ENCODE results near the gene CFAP57.

DNA sequence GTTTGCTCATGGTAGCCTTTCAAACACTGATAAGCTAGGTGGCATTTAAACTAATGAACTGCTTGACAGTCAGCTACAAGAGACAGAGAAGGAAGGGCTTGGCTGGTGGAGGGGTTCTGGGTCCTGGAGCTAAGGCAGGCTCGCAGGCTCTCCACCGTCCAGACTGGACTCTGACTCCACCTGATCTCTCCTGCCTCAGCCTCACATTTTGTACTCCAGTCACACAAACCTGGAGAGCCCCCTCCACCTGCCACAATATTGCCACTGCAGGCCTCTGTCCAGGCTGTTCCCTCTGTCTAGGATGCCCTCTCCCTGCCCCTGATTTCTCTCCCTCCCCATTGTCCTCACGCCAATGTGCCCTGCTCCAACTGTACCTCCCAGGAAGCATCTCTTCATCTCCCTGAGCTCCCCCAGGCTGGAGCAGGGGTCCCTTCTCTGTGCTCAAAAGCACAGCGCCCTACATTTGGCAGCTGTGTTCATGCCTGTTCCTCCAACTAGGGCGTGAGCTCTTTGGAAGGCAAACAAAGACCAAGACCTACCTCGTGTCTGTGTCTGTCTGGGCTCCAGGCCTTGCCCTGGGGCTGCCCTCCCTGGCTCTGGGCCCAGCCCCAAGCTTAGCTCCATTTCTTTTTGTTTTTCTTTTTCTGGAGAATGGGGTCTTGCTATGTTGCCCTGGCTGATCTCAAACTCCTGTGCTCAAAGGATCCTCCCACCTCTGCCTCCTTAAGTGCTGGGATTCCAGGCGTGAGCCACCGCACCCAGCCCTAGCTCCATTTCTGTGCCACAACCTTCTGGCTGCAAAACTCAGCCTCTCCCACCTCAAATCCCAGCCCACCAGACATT lies 131.6 kb downstream of the CFAP57 start:
- TF ChIP-seq, protein P1, sequence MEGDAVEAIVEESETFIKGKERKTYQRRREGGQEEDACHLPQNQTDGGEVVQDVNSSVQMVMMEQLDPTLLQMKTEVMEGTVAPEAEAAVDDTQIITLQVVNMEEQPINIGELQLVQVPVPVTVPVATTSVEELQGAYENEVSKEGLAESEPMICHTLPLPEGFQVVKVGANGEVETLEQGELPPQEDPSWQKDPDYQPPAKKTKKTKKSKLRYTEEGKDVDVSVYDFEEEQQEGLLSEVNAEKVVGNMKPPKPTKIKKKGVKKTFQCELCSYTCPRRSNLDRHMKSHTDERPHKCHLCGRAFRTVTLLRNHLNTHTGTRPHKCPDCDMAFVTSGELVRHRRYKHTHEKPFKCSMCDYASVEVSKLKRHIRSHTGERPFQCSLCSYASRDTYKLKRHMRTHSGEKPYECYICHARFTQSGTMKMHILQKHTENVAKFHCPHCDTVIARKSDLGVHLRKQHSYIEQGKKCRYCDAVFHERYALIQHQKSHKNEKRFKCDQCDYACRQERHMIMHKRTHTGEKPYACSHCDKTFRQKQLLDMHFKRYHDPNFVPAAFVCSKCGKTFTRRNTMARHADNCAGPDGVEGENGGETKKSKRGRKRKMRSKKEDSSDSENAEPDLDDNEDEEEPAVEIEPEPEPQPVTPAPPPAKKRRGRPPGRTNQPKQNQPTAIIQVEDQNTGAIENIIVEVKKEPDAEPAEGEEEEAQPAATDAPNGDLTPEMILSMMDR (IDR thresholded peaks at IDR 0.05; ENCODE audit: control extremely low read depth in 1 of 3, insufficient read depth in 1 of 3, low read depth in 1 of 3, low read length in 3 of 3) = no peak
- TF ChIP-seq, protein P2, sequence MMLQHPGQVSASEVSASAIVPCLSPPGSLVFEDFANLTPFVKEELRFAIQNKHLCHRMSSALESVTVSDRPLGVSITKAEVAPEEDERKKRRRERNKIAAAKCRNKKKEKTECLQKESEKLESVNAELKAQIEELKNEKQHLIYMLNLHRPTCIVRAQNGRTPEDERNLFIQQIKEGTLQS (IDR thresholded peaks at IDR 0.05; ENCODE audit: insufficient read depth, low read depth, low read length) = no peak
- TF ChIP-seq POLR2AphosphoS5 (IDR thresholded peaks at IDR 0.05; ENCODE audit: low read depth, low read length) = no peak
- no peak for TF ChIP-seq KDM5A (IDR thresholded peaks at IDR 0.05; ENCODE audit: low read length)
- TF ChIP-seq TAF7 (optimal IDR thresholded peaks at IDR 0.05; ENCODE audit: borderline replicate concordance, low read depth, low read length) = no peak
- no peak for TF ChIP-seq SP1 (IDR thresholded peaks at IDR 0.05; ENCODE audit: low read depth, low read length)
- TF ChIP-seq ZNF274 (IDR thresholded peaks at IDR 0.05; ENCODE audit: borderline replicate concordance, extremely low read depth, low read length) = no peak
- TF ChIP-seq RXRA (IDR thresholded peaks at IDR 0.05; ENCODE audit: insufficient read depth, low read depth, low read length) = no peak

Data from H1 (cell line).